NCI-H187 (cell line): Measurements from ENCODE around the gene GALNT15.

Source experiments
- DNase-seq, 2 experiments: peaks; one replicate each; lab custom pipeline; 2025; lab: John Stamatoyannopoulos, UW

Gene GALNT15

GRCh38 chr3:16151109-16151508 lies 23.4 kb upstream of the GALNT15 start:
- no peak for DNase-seq

GRCh38 chr3:16168211-16168610 lies 6.3 kb upstream of the GALNT15 start:
- no peak for DNase-seq

GRCh38 chr3:16171009-16171408 lies 3.5 kb upstream of the GALNT15 start:
- no peak for DNase-seq

GRCh38 chr3:16171825-16172224 lies 2.7 kb upstream of the GALNT15 start:
- no peak for DNase-seq

- no peak for DNase-seq
Measured at GRCh38 chr3:16173283-16174025, 1.0 kb upstream of the GALNT15 start.

GRCh38 chr3:16174026-16174355 lies 489 bp upstream of the GALNT15 start:
- DNase-seq = no peak

- DNase-seq = no peak
Measured at GRCh38 chr3:16174976-16175901, 759 bp downstream of the GALNT15 start.

- no peak for DNase-seq
Measured at GRCh38 chr3:16176391-16177030, 2.0 kb downstream of the GALNT15 start.

- no peak for DNase-seq
Measured at GRCh38 chr3:16177382-16177781, 2.9 kb downstream of the GALNT15 start.

GRCh38 chr3:16177962-16178627 lies 3.6 kb downstream of the GALNT15 start:
- DNase-seq = no peak

- no peak for DNase-seq
Measured at GRCh38 chr3:16178628-16178988, 4.1 kb downstream of the GALNT15 start.

- DNase-seq = no peak
Measured at GRCh38 chr3:16179261-16179660, 4.8 kb downstream of the GALNT15 start.

GRCh38 chr3:16179771-16180736 lies 5.6 kb downstream of the GALNT15 start:
- no peak for DNase-seq

GRCh38 chr3:16180737-16181134 lies 6.3 kb downstream of the GALNT15 start:
- no peak for DNase-seq

- no peak for DNase-seq
Measured at GRCh38 chr3:16181361-16181760, 6.9 kb downstream of the GALNT15 start.

GRCh38 chr3:16182183-16182582 lies 7.7 kb downstream of the GALNT15 start:
- no peak for DNase-seq

GRCh38 chr3:16182612-16183011 lies 8.1 kb downstream of the GALNT15 start:
- DNase-seq = no peak

GRCh38 chr3:16183082-16183481 lies 8.6 kb downstream of the GALNT15 start:
- no peak for DNase-seq

- DNase-seq = no peak
Measured at GRCh38 chr3:16183601-16184270, 9.3 kb downstream of the GALNT15 start.

- DNase-seq = no peak
Measured at GRCh38 chr3:16186086-16186485, 11.6 kb downstream of the GALNT15 start.

GRCh38 chr3:16186565-16186964 lies 12.1 kb downstream of the GALNT15 start:
- no peak for DNase-seq
